GM10847 (cell line): ENCODE data around the gene POU2F2.

Experiments
- POLR2A ChIP-seq: IDR thresholded peaks from 2 replicates; pipeline ENCODE4 v1.6.1; 2011; ENCODE audit not compliant: insufficient read length; ENCODE audit errors: extremely low read depth

Gene POU2F2

GRCh38 chr19:42165146-42165545, 32.9 kb upstream of the POU2F2 start:
- no peak for TF ChIP-seq POLR2A

DNA sequence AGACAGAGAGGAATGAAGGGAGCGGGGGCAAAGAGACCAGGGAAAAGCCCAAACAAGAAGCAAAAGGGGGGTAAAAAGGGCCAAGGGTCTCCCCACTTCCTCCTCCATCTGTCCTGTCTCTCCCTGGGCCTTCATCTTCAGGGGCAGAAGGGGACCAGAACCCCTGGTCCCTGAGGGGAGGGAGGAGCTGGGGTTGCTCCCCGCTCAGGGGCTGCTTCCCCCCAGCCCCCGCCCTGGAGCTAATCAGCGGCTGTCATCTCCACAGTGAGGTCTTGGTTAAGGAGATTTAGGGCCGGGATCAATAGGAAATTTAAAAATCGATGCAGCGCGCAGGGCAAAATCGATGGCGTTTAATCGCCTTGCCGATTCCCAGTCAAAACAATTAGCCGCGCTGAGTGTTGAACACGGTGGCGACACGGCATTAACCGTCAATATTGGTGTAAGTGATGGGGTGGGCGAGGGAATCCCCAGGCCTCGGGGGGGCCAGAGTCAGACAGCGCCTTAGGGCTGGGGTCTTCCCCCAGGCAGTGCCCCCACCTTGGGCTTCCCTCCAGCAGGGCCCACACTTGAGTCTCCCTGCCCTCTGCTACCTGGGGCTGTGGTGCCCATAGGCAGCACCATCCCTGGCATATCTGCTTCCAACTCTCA, 29.5 kb upstream of the POU2F2 start:
- TF ChIP-seq POLR2A, result no peak

GRCh38 chr19:42159942-42160341, 27.7 kb upstream of the POU2F2 start:
- TF ChIP-seq POLR2A, result no peak

- no peak for TF ChIP-seq POLR2A
Measured at GRCh38 chr19:42158926-42159325, 26.7 kb upstream of the POU2F2 start.

DNA sequence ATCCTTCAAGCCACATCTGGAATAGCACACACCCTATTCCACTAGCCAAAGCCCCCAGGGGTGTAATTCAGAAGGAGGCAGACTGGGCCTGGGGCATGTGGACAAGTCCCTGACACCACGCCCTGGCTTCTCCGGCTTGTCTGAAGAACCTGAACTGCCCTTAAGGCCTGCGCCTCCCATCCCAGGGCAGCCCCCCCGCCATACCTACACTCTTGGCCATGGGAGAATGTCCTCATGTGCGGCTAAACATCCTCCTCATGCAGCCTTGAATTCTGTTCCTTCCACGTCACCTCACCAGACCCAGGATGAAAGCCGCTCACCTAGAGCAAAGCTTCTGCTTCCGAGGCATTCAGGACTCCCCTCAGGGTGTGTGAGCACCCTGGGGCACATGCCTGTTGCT, 24.3 kb upstream of the POU2F2 start:
- TF ChIP-seq POLR2A, result no peak

- no peak for TF ChIP-seq POLR2A
Measured at GRCh38 chr19:42155796-42156195, 23.6 kb upstream of the POU2F2 start.

DNA sequence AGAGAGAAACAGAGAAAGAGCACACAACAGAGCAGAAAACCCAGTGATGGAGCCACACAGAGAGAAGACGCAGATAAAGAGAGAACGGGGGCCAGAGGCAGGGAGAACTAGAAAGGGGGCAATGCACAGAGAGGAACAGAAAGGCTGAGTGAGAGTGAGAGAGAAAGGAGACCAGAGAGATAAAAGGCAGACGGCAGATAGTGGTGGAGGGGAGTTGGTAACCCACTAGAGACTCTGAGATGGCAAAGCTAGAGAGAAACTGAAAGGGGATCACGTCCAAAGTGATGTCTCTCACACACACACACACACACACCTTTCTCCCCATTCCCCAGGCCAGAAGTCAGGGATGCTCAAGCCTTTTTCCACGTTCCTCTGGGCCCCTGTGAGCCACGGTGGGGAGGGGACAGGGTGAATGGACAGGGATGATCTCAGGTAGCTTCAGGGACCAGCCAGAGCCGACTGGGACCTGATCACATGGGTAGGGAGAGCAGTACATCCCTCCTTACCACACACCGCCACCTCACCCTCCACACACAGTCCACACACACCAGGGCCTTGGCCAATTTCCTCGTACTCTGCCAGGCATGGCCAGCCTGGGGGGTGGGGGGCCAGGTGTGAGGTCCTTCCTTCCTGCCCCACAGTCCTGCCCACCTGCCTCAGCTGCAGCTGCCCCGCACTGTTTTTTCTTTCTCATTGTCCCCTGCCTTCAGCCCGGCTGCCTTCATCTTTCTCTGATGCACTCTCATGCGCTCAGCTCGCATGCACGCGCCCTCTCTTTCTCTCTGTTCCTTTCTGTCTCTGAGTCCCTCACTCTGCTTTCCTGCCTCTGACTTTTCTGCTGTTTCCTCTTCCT, 22.5 kb upstream of the POU2F2 start:
- no peak for TF ChIP-seq POLR2A

GRCh38 chr19:42153672-42154433, 21.6 kb upstream of the POU2F2 start:
- TF ChIP-seq POLR2A, result no peak

- no peak for TF ChIP-seq POLR2A
Measured at GRCh38 chr19:42152910-42153671, 20.8 kb upstream of the POU2F2 start.

DNA sequence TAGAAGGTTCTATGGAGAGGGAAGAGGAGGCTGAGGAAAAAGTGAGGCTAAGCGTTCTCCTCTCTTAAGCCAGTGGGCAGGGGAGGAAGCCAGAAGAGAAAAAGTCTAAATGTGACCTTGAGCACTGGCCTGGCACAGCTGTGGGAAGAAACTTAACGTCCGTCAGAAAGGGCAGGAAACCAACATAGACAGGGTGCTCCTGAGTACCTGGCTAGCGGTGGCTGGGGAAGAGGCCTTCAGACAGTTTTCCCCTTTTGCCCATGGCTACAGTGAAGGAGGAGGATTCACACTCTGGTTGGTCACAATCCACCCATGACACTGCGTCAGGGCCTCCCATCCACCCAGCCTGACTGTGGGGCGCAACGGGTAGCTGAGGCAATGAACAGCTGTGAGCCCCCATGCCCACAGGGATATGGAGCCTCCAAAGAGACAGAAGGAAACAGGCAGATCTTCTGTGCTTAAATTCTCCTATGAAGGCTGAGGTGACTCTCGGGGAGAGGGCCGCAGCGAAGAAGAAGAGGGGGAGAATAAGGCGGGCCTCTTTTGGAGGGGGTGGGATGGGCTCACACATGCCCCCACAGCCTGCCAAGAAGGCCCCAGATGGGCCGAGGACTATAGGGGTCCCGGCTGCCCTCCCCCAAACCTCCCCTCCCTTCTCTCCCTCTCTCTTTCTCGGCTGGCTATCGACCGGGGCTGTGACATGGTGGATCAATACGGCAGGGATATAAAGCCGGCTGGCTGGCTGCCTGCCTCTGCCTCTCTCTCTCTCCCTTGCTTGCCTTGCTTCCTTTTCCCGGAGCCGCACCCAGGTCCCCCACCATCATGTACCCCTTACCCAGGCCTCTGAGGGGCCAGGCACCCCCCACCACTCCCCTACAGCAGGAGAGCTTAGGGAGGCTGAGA, 19.8 kb upstream of the POU2F2 start:
- TF ChIP-seq POLR2A, result no peak

GRCh38 chr19:42150911-42151361, 18.7 kb upstream of the POU2F2 start:
- TF ChIP-seq POLR2A, result no peak

GRCh38 chr19:42150364-42150763, 18.1 kb upstream of the POU2F2 start:
- no peak for TF ChIP-seq POLR2A

DNA sequence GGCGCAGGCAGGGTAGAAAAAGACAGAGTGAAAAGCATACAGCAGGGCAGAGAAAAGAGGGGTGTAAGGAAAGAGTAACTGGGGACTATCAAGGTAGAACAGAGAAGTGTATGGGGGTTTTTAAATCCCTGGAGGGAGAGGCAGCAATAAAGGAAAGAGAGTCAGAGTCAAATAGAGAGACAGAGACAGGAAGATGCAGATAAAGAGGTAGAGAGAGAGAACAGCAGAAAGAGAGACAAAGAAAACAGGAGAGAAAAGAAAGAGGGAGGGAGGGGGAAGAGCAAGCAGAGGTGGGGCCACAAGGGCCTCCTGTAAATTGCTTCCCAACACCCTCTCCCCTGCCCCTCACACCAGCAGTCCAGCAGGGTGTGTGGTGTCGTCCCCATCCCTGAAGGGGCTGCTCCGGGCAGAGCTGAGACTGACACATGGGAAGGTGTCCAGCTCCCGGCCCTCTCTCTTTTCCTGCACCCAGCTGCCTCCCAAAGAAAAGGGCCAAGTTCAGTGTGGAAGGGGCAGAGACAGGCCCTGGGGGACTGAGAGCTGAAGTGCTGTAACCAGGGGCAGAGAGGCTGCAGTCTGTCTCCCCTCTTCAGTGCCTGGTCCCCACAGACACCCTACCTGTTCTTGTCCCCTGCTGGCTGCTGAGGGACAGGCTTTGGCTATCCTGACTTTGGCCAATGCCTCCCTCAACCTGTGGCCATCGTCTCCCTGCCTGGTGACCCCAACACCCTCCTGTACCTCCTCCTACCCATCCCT, 17.4 kb upstream of the POU2F2 start:
- no peak for TF ChIP-seq POLR2A
